ENCODE measurements around the gene OSGEPL1.
"Not testable (repeated sequence)": the region's sequence is repeated elsewhere in the genome, so short reads cannot be mapped to it uniquely, and the experiment has no call there.

The OSGEPL1 gene

DNA sequence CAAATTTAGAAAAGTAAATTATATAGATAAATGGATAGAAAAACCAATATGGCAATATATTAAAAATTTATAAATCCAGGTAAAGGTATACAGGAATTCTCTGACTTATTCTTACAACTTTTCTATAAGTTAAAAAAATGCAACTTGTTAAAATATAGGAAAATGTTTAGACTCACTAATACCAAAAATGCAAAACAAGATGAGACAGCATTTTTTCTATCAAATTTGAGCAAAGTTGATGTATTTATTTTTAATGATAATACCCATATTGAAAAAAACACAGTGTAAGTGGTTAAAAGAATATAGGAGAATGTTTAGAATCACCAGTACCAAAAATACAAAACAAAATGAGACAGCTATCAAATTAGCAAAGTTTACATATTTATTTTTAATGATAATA lies 35.7 kb downstream of the OSGEPL1 start:
- DNase-seq, result no peak

DNA sequence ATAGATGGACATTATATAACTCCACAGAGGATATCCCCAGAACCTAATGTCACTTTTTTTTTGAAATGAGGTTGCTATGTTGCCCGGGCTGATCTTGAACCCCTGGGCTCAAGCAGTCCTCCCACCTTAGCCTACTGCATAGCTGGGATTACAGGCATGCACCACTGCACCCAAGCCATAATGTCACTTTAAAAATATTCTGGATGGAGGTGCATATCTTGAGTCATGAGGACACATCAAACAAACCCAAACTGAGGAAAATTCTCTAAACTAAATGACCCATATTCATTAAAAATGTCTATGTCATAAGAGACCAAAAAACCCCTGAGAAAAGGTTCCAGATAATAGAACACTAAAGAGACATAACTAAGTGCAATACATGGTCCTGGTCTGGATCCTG lies 36.3 kb downstream of the OSGEPL1 start:
- DNase-seq, result no peak

GRCh38 chr2:189723192-189723591 lies 39.4 kb downstream of the OSGEPL1 start:
- DNase-seq, result no peak

- no peak for DNase-seq
Measured at GRCh38 chr2:189719571-189719970, 43.0 kb downstream of the OSGEPL1 start.

GRCh38 chr2:189717593-189717992 lies 45.0 kb downstream of the OSGEPL1 start:
- not testable (repeated sequence) for DNase-seq

GRCh38 chr2:189709501-189710221 lies 52.9 kb downstream of the OSGEPL1 start:
- no peak for DNase-seq

- DNase-seq, result no peak
Measured at GRCh38 chr2:189702071-189702470, 60.5 kb downstream of the OSGEPL1 start.

DNA sequence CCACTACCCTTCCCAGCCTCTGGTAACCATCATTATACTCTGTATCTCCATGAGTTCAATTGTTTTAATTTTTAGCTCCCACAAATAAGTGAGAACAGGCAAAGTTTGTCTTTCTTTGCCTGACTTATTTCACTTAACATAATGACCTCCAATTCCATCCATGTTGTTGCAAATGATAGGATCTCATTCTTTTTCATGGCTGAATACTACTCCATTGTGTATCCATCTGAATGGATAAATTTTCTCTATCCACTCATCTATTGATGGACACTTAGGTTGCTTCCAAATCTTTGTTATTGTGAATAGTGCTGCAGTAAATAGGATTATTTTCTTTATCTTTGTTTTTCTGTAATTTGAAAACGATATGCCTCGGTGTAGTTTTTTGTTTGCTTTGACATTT lies 61.9 kb downstream of the OSGEPL1 start:
- no peak for DNase-seq

DNA sequence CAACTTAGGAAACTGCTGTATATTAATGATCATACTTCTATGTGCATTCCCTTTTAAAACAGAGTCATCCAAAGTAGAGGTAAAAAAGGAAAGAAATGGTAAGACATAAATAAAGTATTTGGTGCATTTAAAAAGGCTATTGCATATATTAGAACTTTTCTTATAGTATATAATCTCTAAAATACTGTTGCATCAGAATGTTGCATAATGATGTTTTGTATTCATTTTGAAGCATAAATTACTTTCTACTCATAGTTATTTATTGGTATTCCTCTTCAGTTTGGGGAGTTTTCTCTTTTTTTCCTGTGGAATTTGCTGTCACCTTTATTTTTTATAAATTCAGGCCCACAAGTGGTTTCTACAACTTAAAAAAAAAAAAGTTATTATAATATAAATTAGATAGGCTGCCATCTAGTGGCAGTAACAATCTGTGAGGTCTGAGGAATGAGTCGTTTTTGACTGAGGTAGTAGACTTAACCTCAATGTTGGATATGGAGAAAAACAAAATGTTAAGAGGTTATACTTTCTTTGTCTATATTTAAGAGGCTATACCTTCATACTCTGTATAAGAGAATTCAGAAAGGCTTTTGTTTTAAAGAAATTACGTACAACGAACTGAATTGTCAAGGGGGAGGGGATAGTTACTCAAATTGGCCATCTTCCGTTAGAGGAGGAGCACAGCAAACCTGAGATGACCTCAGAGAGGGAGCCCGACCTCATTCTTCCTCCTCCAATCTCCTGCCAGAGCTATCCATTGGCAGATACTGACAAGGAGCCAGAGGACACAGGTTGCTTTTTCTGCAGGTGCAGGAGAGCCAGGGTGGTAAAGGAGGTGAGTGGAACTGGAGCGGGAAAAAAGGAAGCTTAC lies 64.3 kb downstream of the OSGEPL1 start:
- DNase-seq, result peak; percentile 44

Measured in NCI-H1694 treated with DMSO at 0.1 percent for 48 hours (cell line).